NT2/D1 (cell line): Measurements from ENCODE around the gene OSBPL9.

Experiments used
- SUZ12 ChIP-seq: IDR thresholded peaks from 2 replicates; pipeline ENCODE4 v1.6.1; 2011; ENCODE audit not compliant: insufficient read length, insufficient read depth; ENCODE audit errors: extremely low read depth
- YY1 ChIP-seq: IDR thresholded peaks from 2 replicates; pipeline ENCODE4 v1.6.1; 2011; ENCODE audit not compliant: insufficient read length, insufficient read depth
- ZNF274 ChIP-seq: IDR thresholded peaks from 2 replicates; pipeline ENCODE4 v1.6.1; 2011; ENCODE audit warnings: mild to moderate bottlenecking, low read depth, low read length

DNA sequence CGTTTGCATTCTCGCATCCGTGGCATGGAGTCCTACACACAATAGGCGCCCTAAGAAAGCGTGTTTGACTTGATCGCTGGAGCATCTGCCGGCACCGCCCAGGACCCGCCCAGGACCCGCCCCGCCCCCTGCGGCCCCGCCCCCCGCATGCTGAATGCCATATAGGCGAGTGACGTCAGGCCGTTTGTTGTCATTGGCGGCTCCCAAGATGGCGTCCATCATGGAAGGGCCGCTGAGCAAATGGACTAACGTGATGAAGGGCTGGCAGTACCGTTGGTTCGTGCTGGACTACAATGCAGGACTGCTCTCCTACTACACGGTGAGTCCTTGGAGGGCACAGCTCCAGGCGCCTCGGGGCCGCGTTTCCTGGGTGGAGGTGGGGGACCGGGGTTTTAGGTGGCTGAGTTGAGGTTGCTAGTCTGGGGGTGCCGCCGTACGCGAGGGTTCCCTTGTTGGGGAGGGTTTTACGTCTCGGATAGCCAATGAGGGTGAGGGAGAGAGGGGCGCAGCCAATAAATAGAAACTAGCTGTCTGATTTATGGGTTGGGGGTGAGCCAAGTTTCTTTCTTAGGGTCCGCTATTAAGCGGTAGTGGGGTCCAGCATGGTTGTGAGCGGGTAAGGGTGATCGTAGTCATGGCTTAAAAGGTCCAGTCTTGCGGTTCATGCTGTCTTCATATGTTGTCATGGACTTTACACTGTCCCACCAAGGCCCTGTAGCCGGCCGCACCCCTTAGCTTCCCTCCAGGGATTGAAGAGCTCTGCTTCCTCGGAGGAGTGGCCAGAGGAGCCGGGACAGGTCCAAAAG, at the start of gene OSBPL9:
- TF ChIP-seq YY1 (peak; percentile 88), SUZ12 (no peak), ZNF274 (no peak)
